DND-41 (cell line): Measurements from ENCODE around the gene ZIM2.
"Not testable (repeated sequence)": the region's sequence is repeated elsewhere in the genome, so short reads cannot be mapped to it uniquely, and the experiment has no call there.

Source experiments
- ATAC-seq: fragments of 200-7000 bp; cut with Tn5 transposase; 3 replicates; pipeline ENCODE4 v1.9.1; 2021; ENCODE audit warnings: low read depth; ENCODE audit not compliant: insufficient read depth
- DNase-seq: peaks from one replicate; pipeline ENCODE4 v3.0.0-alpha.2; 2020
- H2AFZ ChIP-seq: 2 replicates; pipeline ENCODE4 v1.6.0; 2012; ENCODE audit warnings: low read depth, low read length
- H3K27ac ChIP-seq: 2 replicates; pipeline ENCODE4 v1.5.1; 2012; ENCODE audit warnings: low read length, inconsistent platforms
- H3K27me3 ChIP-seq: fragments of 200-600 bp; sonication (generic); 2 replicates; pipeline ENCODE4 v1.6.0; 2012; ENCODE audit warnings: low read length, mild to moderate bottlenecking, inconsistent platforms; ENCODE audit not compliant: insufficient read depth, poor library complexity
- H3K36me3 ChIP-seq: 2 replicates; pipeline ENCODE4 v1.5.1; 2012; ENCODE audit warnings: low read length, inconsistent platforms; ENCODE audit not compliant: insufficient read depth
- H3K4me1 ChIP-seq: 2 replicates; pipeline ENCODE4 v1.5.1; 2012; ENCODE audit warnings: mild to moderate bottlenecking, low read length; ENCODE audit not compliant: insufficient read depth
- H3K4me2 ChIP-seq: 2 replicates; pipeline ENCODE4 v1.6.0; 2012; ENCODE audit warnings: mild to moderate bottlenecking, moderate library complexity, low read length, inconsistent platforms; ENCODE audit not compliant: insufficient read depth
- H3K4me3 ChIP-seq, 2 experiments: fragments of 200-600 bp in 1 of 2; shearing (Covaris generic) in 1 of 2; 2 replicates each; pipeline ENCODE4 v1.5.1; 2012 to 2016; ENCODE audit warnings: inconsistent platforms in 2 of 2, low read length in 2 of 2, mild to moderate bottlenecking in 2 of 2, low read depth in 1 of 2, moderate library complexity in 1 of 2
- H3K79me2 ChIP-seq: 2 replicates; pipeline ENCODE4 v1.6.0; 2012; ENCODE audit warnings: low read length, inconsistent platforms; ENCODE audit not compliant: insufficient read depth
- H3K9ac ChIP-seq: 2 replicates; pipeline ENCODE4 v1.6.0; 2012; ENCODE audit warnings: low read depth, mild to moderate bottlenecking, inconsistent platforms, low read length, moderate library complexity
- H3K9me3 ChIP-seq: 2 replicates; pipeline ENCODE4 v1.5.1; 2012; ENCODE audit warnings: low read length, moderate library complexity, mild to moderate bottlenecking, inconsistent platforms; ENCODE audit not compliant: insufficient read depth, severe bottlenecking
- H4K20me1 ChIP-seq: 2 replicates; pipeline ENCODE4 v1.6.0; 2012; ENCODE audit warnings: low read length; ENCODE audit not compliant: insufficient read depth
- EZH2 ChIP-seq: IDR thresholded peaks from 3 replicates; pipeline ENCODE4 v1.6.1; 2012; ENCODE audit warnings: borderline replicate concordance, low read depth, mild to moderate bottlenecking, moderate library complexity, low read length, inconsistent platforms; ENCODE audit not compliant: severe bottlenecking
- TF ChIP-seq, protein P1 (sequence below): IDR thresholded peaks from 2 replicates; pipeline ENCODE4 v1.5.1; 2012; ENCODE audit warnings: borderline replicate concordance, low read length, moderate library complexity, mild to moderate bottlenecking; ENCODE audit not compliant: poor library complexity, severe bottlenecking; ENCODE audit errors: extremely low read depth

Gene ZIM2

DNA sequence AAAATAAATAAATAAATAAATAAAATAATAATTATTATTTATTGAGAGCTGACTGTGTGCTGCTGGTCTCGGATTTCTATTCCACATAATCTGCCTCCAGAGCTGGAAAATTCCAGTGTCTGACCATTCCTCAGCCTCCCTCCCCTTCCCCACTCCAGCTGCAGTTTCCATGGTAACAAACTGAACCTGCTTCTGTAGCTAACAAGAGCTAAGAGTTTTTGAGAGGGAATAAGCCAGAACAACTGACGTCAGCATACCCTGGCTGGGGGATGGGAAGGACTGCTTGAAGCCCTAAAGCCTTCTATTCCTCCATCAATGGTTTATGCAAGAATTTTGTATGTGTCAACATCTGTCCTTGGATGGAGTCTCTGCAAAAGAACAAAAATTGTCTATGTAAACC, 26.0 kb upstream of the ZIM2 start:
- Histone ChIP-seq H3K9ac (no peak overlapping the region), H3K27ac (no peak overlapping the region), H4K20me1 (no peaks in the 10 kb centered on the region), H3K36me3 (no peaks in the 10 kb centered on the region), H3K4me1 (no peaks in the 10 kb centered on the region), H2AFZ (no peak overlapping the region), H3K9me3 (no peaks in the 10 kb centered on the region), H3K4me3 (no peak overlapping the region), H3K79me2 (no peaks in the 10 kb centered on the region), H3K27me3 (no peaks in the 10 kb centered on the region), H3K4me2 (no peak overlapping the region)
- ATAC-seq (no peak), DNase-seq (no peak)
- TF ChIP-seq, protein P1, sequence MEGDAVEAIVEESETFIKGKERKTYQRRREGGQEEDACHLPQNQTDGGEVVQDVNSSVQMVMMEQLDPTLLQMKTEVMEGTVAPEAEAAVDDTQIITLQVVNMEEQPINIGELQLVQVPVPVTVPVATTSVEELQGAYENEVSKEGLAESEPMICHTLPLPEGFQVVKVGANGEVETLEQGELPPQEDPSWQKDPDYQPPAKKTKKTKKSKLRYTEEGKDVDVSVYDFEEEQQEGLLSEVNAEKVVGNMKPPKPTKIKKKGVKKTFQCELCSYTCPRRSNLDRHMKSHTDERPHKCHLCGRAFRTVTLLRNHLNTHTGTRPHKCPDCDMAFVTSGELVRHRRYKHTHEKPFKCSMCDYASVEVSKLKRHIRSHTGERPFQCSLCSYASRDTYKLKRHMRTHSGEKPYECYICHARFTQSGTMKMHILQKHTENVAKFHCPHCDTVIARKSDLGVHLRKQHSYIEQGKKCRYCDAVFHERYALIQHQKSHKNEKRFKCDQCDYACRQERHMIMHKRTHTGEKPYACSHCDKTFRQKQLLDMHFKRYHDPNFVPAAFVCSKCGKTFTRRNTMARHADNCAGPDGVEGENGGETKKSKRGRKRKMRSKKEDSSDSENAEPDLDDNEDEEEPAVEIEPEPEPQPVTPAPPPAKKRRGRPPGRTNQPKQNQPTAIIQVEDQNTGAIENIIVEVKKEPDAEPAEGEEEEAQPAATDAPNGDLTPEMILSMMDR = no peak
- TF ChIP-seq EZH2 = no peak

DNA sequence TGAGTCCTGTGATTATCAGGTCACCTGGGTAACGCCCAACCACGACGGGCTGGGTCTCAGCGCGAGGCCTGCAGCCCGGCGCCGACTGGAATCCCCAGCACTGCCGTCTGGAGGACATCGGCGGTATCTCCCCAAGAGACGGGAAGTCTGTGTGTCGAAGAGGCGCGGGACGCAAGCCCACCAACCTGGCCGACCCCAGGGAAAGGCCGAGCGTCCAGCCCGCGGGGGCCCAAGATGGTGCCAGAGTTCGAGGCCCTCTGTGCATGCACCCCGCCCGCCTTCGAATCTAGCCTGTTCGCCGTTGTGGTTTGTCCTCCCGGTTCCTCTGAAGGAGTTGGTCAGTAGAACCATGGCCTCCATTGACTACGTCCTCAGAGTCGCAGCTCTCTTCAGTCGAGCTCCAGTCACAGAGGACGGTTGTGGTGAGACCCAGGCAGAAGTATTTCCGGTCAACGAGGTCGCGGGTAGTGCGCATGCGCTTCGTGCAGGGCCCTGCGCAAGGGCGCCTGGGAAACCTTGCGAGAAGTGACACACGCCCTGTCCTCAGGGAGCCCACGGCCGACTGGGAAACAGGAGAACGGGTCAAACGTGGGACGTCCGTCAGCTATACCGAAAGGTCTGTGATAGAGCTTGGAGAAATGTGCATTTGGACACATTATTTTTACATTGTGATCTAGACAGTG, 24.1 kb upstream of the ZIM2 start:
- TF ChIP-seq, protein P1 = no peak
- no peak for TF ChIP-seq EZH2
- H3K9ac ChIP-seq = no peak overlapping the region
- no peak overlapping the region for H3K4me3 ChIP-seq
- no peaks in the 10 kb centered on the region for H3K36me3 ChIP-seq
- H3K4me2 ChIP-seq = no peak overlapping the region
- H2AFZ ChIP-seq = no peak overlapping the region
- DNase-seq (no peak), ATAC-seq (no peak)
- no peaks in the 10 kb centered on the region for H3K9me3 ChIP-seq
- H3K27me3 ChIP-seq = no peaks in the 10 kb centered on the region
- H3K79me2 ChIP-seq = no peaks in the 10 kb centered on the region
- H3K27ac ChIP-seq = no peak overlapping the region
- no peaks in the 10 kb centered on the region for H4K20me1 ChIP-seq
- H3K4me1 ChIP-seq = no peaks in the 10 kb centered on the region

DNA sequence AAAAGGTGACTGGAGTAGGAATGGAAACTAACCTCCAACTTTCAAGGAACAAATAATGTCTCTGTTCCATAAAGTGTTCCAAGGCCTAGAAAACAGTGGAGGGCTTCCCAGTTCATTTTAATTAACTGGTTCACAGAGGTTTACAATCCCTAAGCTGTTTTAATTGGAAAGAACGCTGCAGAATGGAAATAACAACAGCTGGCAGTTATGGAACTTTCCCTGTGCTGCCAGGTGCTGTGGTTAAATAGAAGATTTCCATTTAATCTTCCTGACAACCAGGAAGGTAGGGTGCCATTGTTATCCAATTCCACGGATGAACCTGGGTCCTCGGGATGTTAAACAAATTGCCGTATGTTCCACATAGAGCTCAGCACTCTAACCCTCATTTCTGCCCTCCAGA, 22.2 kb upstream of the ZIM2 start:
- Histone ChIP-seq H2AFZ (no peak overlapping the region), H3K79me2 (no peaks in the 10 kb centered on the region), H3K4me2 (no peak overlapping the region), H3K27ac (no peak overlapping the region), H3K27me3 (no peaks in the 10 kb centered on the region), H3K36me3 (no peaks in the 10 kb centered on the region), H3K9me3 (no peaks in the 10 kb centered on the region), H3K4me3 (no peak overlapping the region), H3K4me1 (no peaks in the 10 kb centered on the region), H3K9ac (no peak overlapping the region), H4K20me1 (no peaks in the 10 kb centered on the region)
- DNase-seq (no peak), ATAC-seq (no peak)
- TF ChIP-seq EZH2 = no peak
- TF ChIP-seq, protein P1 = no peak

DNA sequence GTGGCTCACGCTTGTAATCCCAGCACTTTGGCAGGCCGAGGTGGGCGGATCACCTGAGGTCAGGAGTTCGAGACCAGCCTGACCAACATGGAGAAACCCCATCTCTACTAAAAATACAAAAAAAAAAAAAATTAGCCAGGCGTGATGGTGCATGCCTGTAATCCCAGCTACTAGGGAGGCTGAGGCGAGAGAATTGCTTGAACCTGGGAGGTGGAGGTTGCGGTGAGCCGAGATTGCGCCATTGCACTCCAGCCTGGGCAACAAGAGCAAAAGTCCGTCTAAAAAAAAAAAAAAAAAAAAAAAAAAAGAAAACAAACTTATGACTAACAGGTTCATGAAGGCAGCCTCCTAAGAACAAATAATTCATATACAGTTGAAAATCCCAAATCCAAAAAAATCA, 19.9 kb upstream of the ZIM2 start:
- H3K4me2 ChIP-seq, H4K20me1 ChIP-seq, H3K27me3 ChIP-seq, H3K4me1 ChIP-seq, H2AFZ ChIP-seq, H3K36me3 ChIP-seq, DNase-seq, H3K79me2 ChIP-seq, H3K9me3 ChIP-seq, H3K27ac ChIP-seq, H3K9ac ChIP-seq, ATAC-seq, H3K4me3 ChIP-seq: not testable (repeated sequence)
